Stimulated activated CD8-positive, alpha-beta memory T cell treated with anti-CD3 and anti-CD28 coated beads, Interleukin-12 subunit alpha, Interleukin-12 subunit beta, amount 100 ng/mL, for 1 hour (primary cell): ENCODE data around the gene ZBTB17.
A peak's percentile ranks its signal among the peaks of the same experiment; 100 is the strongest.
"Not testable (repeated sequence)": the region's sequence is repeated elsewhere in the genome, so short reads cannot be mapped to it uniquely, and the experiment has no call there.

Experiments used
- DNase-seq: peaks from one replicate; pipeline ENCODE4 v3.0.0-alpha.2; 2020; ENCODE audit warnings: low read depth

ZBTB17 gene

DNA sequence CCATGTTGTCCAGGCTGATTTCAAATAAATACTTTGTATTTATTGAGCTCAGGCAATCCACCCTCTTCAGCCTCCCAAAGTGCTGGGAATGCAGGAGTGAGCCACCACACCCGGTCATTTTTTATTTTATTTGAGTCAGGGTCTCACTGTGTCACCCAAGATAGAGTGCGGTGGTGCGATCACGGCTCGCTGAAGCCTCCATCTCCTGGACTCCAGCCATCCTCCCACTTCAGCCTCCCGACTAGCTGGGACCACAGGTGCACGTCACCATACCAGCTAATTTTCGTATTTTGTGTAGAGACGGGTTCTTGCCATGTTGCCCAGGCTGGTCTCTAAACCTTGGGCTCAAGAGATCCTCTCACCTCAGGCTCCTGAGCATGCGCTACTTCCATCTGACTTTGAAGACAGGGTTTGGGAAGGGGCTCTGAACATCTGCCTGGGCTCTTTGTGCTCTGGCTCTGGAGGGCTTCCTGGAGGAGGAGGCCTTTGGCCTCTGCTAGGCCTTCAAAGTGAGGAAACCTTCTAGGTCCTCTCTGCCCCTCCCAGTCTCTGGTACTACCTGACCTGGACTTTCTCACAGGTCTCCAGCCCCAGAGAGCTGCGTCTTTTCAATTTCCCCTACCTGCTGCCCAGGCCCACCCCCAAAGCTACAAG, 36.2 kb upstream of the ZBTB17 start:
- DNase-seq = no peak

DNA sequence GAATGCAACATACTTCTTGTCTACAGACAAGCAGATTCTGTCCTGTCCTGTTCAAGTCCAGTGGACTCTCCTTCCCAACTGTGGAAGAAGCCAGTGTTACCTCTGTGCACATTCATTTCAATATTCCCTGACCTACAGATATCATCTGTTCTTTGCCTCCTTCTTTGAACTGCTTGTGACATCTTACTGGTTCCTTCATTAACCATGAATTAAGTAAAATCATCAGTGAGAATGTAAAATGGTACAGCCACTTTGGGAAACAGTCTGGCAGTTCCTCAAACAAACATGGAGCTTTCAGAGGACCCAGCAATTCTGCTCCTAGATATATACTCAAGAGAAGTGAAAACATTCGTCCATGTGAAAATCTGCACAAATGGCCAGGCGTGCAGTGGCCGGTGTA, 34.9 kb upstream of the ZBTB17 start:
- DNase-seq = no peak

GRCh38 chr1:16009678-16010077, 33.8 kb upstream of the ZBTB17 start:
- DNase-seq = no peak

GRCh38 chr1:16009030-16009460, 33.1 kb upstream of the ZBTB17 start:
- peak; percentile 63 for DNase-seq

DNA sequence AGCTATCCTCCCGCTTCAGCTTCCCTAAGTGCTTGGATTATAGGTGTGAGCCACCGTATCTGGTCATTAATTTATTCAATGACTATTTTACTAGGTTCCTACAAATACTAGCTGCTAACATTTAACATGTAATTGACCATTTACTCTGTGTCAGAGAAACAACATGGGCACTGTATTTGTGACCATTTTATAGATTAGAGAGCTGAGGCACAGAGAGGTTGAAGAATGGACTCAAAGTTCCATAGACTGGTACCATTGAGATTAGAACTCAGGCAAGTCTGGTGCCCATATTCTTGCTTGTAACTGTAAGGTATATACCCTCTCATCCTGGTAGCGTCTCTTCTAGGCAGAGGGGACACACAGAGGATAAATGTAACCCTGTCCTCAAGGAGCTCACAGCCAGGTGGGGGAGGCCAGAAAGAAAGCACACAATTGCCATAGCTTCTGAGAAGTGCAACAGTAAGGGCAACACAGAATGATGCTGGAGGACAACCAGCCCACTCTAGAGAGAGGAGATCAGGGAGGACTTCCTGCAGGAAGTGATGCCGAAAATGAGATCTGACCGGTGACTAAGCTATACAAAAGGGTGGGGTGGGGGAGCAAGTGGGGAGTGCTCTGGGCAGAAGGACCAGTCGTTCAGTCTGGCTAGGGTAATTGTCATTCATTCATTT, 31.9 kb upstream of the ZBTB17 start:
- DNase-seq = no peak

DNA sequence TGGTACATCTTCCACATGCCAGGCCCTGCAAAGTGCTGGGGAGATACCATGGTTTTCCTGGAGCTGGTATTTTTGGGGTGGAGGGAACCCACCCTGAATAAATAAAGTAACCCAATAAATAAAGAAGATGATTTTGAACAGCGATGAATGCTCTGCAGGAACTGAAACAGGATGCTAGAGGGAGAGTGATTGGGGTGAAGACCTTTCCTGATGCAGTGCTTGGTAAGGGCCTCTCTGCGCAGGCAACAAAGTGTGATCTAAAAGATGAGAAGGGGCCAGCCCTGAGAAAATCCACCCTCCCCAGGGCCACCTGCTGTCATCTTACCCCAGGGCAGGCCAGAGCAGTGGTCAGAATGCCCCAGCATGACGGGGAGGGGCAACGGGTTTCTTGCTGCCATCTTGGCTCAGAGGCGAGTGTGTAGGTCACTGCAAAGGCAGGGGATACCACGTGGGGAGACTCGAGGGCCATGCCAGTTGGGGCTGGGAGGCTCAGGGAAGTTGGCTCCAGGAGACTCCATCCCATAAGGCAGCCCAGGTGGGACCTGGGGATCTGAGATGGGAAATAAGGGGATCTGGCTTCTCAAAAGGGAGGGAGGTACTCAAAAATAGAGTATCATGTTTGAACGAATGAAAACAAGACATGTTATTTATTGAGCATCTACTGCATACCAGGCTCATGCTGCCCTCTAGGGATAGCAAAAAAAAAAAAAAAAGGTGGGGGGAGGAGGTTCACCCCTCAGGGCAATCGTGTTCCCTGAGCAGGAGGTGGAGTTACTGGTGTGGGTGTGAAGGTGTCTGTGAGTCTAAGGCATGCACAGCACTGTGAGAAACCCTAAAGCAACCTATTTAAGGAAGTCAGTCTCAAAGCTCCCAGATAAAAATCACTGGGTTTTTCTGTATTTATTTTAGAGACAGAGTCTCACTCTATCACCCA, 30.9 kb upstream of the ZBTB17 start:
- no peak for DNase-seq

- DNase-seq = no peak
These were observed 30.1 kb upstream of the ZBTB17 start for GRCh38 chr1:16006010-16006409.

DNA sequence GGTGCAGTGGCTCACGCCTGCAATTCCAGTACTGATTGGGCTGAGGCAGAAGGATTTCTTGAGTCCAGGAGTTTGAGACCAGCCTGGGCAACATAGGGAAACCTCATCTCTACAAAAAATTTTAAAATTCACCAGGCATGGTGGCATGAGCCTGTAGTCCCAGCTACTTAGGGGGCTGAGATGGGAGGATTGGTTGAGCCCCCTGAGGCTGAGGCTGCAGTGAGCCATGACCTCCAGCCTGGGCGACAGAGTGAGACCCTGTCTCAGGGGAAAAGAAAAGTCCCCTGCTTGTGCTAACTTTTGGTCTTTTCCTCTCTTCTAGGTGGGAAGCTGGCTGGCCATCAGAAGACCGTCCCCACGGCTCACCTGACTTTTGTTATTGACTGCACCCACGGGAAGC, 29.7 kb upstream of the ZBTB17 start:
- DNase-seq = no peak

DNA sequence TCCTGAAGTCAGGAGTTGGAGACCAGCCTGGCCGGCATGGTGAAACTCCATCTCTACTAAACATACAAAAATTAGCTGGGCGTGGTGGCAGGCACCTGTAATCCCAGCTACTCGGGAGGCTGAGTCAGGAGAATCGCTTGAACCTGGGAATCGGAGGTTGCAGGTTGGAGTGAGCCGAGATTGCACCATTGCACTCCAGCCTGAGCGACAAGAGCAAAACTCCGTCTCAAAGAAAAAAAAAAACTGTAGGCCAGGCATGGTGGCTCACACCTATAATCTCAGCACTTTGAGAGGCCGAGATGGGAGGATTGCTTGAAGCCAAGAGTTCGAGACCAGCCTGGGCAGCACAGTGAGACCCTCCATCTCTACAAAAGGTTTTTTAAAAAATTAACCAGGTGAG, 25.4 kb upstream of the ZBTB17 start:
- DNase-seq = not testable (repeated sequence)

DNA sequence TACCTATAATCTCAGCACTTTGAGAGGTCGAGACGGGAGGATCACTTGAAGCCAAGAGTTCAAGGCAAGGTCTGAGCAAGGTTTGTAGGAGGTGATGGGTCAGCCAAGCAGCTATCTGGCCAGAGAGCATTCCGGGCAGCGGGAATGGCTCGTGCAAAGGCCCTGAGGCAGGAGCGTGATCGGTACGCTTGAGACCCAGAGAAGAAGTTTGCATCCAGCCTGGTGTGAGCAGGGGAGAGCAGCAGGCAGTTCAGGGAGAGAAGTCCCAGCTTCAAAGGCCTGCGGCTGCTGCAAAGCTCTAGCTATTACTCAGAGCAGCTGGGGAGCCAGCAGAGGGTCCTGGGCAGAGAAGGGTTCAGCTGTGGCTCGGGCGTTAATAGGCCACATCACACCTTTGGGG, 23.0 kb upstream of the ZBTB17 start:
- DNase-seq = no peak

DNA sequence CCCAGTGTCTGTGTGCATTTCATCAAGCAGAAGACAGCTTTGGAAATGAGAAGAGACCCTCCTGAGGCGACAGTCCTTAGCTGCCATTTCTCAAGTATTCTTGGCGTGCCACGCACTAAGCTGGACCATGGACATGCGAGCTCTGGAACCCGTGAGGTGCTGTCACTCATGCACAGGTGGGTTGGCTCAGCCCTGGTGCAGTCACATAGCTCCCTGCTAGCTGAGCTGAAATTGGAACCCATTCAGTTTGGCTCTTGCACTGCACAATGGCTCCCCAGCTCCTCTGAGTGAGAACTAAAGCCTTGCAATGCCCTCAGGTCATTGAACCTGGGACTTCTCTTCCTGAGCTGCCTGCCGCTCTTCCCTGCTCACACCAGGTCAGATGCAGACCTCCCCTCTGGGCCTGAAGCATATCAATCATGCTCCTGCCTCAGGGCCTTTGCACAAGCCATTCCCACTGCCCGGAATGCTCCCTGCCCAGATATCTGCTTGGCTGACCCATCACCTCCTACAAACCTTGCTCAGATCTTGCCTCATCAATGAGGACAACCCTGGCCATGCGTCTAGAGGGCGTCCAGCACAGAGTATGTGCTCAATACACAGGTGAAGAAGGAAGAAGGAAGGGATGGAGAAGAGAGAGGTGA, 21.9 kb upstream of the ZBTB17 start:
- no peak for DNase-seq

GRCh38 chr1:15997076-15997585, 21.2 kb upstream of the ZBTB17 start:
- no peak for DNase-seq

DNA sequence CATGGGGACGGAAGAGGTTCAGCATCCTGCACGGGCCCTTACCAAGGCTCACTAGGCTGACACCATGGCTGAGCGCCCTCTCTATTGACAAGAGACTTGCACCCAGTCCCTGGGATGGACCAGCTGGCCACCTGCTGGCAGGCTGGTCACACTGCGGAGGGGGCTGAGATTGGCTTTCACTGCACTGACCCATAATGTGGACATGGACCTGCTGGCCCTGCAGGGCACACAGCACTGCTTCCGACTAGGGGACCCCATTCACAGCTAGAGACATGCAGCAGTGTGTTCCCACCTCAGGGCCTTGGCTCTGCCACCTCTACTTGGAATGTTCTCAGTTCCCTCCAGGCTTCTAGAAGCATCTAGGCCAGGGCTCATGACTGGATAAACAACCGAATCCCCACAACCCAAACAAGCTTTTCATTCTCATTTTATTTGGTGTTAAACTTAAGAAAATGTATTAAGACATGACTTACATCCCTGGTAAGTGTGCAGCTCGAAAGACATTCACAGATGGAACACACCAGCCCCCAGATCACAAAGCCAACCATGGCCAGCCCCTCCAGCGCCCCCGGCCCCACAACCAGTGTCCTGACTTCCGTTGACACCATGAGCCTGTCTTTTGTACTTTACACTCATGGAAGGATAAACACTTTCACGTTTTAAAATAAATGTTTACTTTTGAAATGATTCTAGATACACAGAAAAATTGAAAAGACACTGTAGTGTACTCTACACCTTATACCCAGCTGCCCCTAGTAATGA, 18.9 kb upstream of the ZBTB17 start:
- DNase-seq = peak; percentile 12

DNA sequence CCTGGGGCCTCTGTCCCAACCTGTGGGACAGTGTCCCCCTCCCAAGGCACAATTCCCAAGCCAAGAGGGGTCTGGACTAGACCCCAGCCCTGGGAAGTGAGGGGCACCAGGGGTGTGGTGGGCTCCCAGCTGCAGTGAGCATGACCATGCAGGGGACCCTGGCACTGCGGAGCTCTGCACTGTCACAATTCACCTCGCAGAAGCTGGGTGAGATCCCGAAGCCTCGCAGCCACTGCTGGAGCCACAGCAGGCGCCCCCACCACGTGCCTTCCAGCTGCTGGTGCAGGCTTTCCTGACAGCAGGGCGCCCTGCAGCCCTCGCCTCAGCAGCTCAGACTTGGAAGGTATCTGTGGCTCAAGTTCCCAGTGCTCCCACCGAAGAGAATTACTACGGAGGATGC, 18.2 kb upstream of the ZBTB17 start:
- no peak for DNase-seq

DNA sequence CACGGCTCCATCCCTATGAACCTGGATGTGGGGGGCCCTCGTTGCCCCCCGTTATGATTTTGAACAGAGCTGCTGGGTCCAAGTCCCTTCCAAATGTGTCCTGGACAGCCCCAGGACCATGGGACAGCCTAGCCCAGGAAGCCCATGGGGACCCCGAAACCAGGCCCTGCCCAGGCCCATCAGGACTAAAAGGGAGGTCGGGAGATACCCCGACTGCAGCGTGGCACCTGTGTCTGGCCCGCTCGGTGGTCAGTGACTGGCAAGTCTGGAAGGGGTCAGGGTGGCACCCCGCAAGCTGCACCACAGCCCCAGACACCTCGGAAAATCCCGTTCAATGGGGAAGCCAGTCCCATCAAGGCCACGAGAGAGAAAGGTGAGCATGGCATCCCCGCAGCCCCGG, 17.8 kb upstream of the ZBTB17 start:
- no peak for DNase-seq

DNA sequence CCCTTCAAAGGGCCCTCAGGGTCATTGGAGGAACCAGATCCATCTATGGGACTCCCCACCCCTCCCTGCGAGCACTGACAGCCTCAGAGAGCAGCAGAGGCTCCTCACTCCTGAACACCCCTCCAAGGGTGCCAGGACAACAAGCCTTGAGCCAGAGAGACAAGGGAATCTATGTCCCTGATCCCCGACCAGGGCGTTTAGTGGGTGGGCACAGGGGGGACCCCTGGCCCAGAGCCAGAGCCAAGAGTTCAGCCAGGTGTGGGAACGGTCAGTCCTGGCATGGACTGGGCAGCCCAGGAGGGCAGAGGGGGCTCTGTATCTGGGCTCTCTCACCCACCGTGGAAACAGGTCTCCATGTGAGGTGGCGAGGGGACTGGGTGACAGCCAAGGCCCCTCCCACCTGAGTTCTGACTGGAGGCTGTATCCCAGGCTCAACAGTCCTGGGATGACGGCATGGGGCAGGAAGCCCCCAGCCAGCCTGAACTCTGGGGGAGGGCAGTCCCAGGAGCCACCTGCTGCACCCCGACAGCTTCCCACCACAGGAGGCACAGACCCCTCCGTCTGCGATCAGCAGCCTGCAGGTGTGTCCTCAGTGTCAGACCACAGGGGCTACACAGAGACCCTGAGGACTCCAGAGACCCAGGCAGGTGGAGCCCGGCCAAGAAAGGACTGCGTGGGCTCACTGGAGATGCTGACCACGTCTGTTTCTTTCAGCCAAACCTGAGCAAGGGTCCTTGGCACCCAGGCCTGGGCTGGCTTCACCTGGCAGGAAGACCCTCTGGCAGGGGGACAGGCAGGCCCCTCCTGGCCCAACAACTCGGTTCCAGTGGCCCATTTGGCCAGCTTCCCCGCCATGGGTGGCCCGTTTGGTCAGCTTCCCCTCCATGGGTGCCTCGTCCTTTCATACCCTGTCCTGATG, 16.9 kb upstream of the ZBTB17 start:
- no peak for DNase-seq

GRCh38 chr1:15992187-15992553, 16.3 kb upstream of the ZBTB17 start:
- DNase-seq = no peak

DNA sequence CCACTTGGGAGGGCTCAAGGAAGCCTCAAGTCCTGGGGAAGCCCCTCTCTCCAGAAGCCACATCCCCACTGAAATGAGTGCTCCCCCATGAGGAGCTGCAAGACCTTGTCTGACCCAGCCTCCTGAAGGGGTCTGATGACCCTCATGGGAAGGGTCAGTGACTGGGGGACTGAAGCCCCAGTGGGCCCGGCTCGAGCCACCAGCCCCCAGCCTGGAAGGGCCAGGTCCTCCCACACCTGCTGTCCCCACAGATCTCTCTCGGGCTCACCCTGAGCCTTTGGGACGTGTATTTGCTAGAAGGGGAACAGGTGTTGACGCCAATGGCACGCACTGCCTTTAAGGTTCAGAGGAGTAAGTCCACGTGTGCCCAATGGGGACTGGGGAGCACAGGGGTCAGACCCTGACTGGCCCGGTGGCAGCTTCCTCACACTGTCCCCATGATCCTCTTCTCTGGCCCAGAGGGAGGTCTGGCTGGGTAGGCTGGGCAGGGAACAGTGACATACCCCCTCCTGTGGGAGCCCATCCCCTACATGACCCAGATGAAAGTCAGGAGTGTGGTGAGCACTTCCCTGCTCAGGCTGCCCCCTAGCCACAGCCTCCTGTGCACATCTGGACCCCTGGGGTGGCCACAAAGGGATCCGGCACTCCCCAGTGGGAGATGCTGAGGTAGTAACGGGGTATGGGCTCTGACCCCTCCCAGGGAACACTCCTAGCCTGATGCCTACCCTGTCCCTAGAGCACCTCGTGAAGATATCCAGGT, 15.7 kb upstream of the ZBTB17 start:
- DNase-seq = no peak

GRCh38 chr1:15989776-15990175, 13.9 kb upstream of the ZBTB17 start:
- DNase-seq = no peak
